Gastrocnemius medialis (tissue), 4 donors: ENCODE measurements around the gene CNGB1.

Experiments used
- CTCF ChIP-seq, 5 experiments: fragments of 450-650 bp in 3 of 5; fragments of 200-600 bp in 2 of 5; sonication (generic) in 2 of 5; IDR thresholded peaks in 4 of 5; conservative IDR thresholded peaks in 1 of 5; 1 replicate in 4 of 5; 2 replicates in 1 of 5; pipeline ENCODE4 v1.5.1; 2016 to 2019; ENCODE audit warnings: antibody characterized with exemption in 5 of 5, mild to moderate bottlenecking in 3 of 5, moderate library complexity in 3 of 5
- POLR2A ChIP-seq, 2 donors: fragments of 450-650 bp; IDR thresholded peaks; one replicate each; pipeline ENCODE4 v1.6.1; 2017; ENCODE audit warnings: antibody characterized with exemption in 2 of 2, mild to moderate bottlenecking in 2 of 2, moderate library complexity in 2 of 2

DNA sequence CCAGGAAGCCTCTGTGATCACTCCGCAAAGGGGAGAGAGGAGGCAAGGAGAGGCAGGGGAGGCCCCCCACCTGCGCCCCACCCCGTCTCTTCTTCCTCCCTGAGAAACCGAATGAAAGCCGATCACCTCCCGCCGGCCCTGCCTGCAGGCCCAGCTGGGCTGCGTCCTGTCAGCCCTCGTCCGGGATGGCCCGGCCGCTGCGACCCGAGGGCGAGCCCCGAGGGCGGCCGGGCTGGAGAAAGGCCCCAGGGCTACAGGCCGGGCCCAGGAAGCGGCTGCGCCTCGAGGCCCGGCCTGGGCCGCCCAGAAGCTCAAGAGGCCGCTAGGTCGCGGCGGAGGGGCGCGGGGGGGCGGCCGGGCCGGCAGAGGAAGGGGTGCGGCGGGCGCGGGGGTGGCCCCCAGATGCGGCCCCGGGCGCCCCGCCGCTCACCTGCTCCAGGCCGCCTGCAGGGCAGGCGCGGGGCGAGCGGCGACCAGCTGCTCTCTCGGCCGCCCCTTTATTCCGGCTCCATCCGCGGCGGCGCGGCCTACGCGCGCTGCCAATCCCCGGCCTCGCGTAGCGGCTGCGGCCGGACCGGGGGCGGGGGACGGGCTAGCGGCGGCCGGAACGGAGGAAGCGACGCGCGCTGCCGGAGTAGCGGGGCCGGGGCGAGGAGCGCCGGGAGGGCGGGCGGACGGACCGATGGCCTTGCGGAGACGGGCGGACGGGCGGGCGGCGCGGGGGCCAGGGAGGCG, 29.2 kb upstream of the CNGB1 start, which contains the start of gene ZNF319:
- TF ChIP-seq CTCF (IDR thresholded peaks at IDR 0.05 in 4 of 5, conservative IDR thresholded peaks at IDR 0.05 in 1 of 5) (no peak), POLR2A (IDR thresholded peaks at IDR 0.05) (no peak)
